ENCODE measurements around the gene PMM2. TPM values are rescaled to one million over a fixed set of nuclear protein-coding genes. Genes with fewer than 3 reads are reported as not detected.

The PMM2 gene
- total RNA-seq, 1 donor = 42.7 TPM

- Histone ChIP-seq H3K27ac (ENCODE audit: low read depth, low read length) (peak overlapping the region; percentile 5), H3K4me1 (ENCODE audit: insufficient read depth, low read length) (peaks cover 28% of the 10 kb centered on the region), H4K20me1 (ENCODE audit: insufficient read depth, low read length) (peaks cover 43% of the 10 kb centered on the region), H3K79me2 (ENCODE audit: insufficient read depth, low read length) (no peaks in the 10 kb centered on the region), H3K27me3 (ENCODE audit: insufficient read depth, low read length) (no peaks in the 10 kb centered on the region), H3K4me3 (ENCODE audit: insufficient read depth, low read length) (no peak overlapping the region), H3K9me3 (ENCODE audit: low read depth, low read length) (no peaks in the 10 kb centered on the region), H3K36me3 (ENCODE audit: insufficient read depth, low read length) (peaks cover 42% of the 10 kb centered on the region), H3K4me2 (ENCODE audit: insufficient read depth, low read length) (no peak overlapping the region), H2AFZ (ENCODE audit: low read length) (no peak overlapping the region)
- no peak for TF ChIP-seq CTCF (IDR thresholded peaks at IDR 0.05; ENCODE audit: extremely low read depth, low read depth, low read length)
- DNase-seq (ENCODE audit: insufficient read length, low spot score, missing footprints) = no peak
These were observed 92.9 kb downstream of the PMM2 start for GRCh38 chr16:8890549-8890921.

GRCh38 chr16:8892101-8892575, 94.5 kb downstream of the PMM2 start:
- Histone ChIP-seq H2AFZ (ENCODE audit: low read length) (no peak overlapping the region), H4K20me1 (ENCODE audit: insufficient read depth, low read length) (peaks cover 27% of the 10 kb centered on the region), H3K27me3 (ENCODE audit: insufficient read depth, low read length) (no peaks in the 10 kb centered on the region), H3K4me2 (ENCODE audit: insufficient read depth, low read length) (no peak overlapping the region), H3K4me1 (ENCODE audit: insufficient read depth, low read length) (peaks cover 12% of the 10 kb centered on the region), H3K79me2 (ENCODE audit: insufficient read depth, low read length) (no peaks in the 10 kb centered on the region), H3K36me3 (ENCODE audit: insufficient read depth, low read length) (peaks cover 56% of the 10 kb centered on the region), H3K9me3 (ENCODE audit: low read depth, low read length) (no peaks in the 10 kb centered on the region), H3K27ac (ENCODE audit: low read depth, low read length) (no peak overlapping the region), H3K4me3 (ENCODE audit: insufficient read depth, low read length) (no peak overlapping the region)
- DNase-seq (ENCODE audit: insufficient read length, low spot score, missing footprints) = peak; percentile 50
- TF ChIP-seq CTCF (IDR thresholded peaks at IDR 0.05; ENCODE audit: extremely low read depth, low read depth, low read length) = no peak

- Histone ChIP-seq H3K4me1 (ENCODE audit: insufficient read depth, low read length) (peaks cover 2% of the 10 kb centered on the region), H4K20me1 (ENCODE audit: insufficient read depth, low read length) (peaks cover 16% of the 10 kb centered on the region), H3K36me3 (ENCODE audit: insufficient read depth, low read length) (peaks cover 66% of the 10 kb centered on the region), H3K27ac (ENCODE audit: low read depth, low read length) (no peak overlapping the region), H3K79me2 (ENCODE audit: insufficient read depth, low read length) (no peaks in the 10 kb centered on the region), H3K4me3 (ENCODE audit: insufficient read depth, low read length) (no peak overlapping the region), H3K9me3 (ENCODE audit: low read depth, low read length) (no peaks in the 10 kb centered on the region), H3K27me3 (ENCODE audit: insufficient read depth, low read length) (no peaks in the 10 kb centered on the region), H2AFZ (ENCODE audit: low read length) (no peak overlapping the region), H3K4me2 (ENCODE audit: insufficient read depth, low read length) (no peak overlapping the region)
- DNase-seq (ENCODE audit: insufficient read length, low spot score, missing footprints) = no peak
- TF ChIP-seq CTCF (IDR thresholded peaks at IDR 0.05; ENCODE audit: extremely low read depth, low read depth, low read length) = no peak
These were observed 95.8 kb downstream of the PMM2 start for GRCh38 chr16:8893426-8893825.

GRCh38 chr16:8893976-8894690, 96.5 kb downstream of the PMM2 start:
- H3K4me3 ChIP-seq (ENCODE audit: insufficient read depth, low read length) = no peak overlapping the region
- peaks cover 73% of the 10 kb centered on the region for H3K36me3 ChIP-seq (ENCODE audit: insufficient read depth, low read length)
- no peaks in the 10 kb centered on the region for H3K4me1 ChIP-seq (ENCODE audit: insufficient read depth, low read length)
- H3K27ac ChIP-seq (ENCODE audit: low read depth, low read length) = no peak overlapping the region
- no peak overlapping the region for H2AFZ ChIP-seq (ENCODE audit: low read length)
- H3K9me3 ChIP-seq (ENCODE audit: low read depth, low read length) = no peaks in the 10 kb centered on the region
- peak; percentile 50 for DNase-seq (ENCODE audit: insufficient read length, low spot score, missing footprints)
- H4K20me1 ChIP-seq (ENCODE audit: insufficient read depth, low read length) = peaks cover 14% of the 10 kb centered on the region
- TF ChIP-seq CTCF (IDR thresholded peaks at IDR 0.05; ENCODE audit: extremely low read depth, low read depth, low read length) = no peak
- no peak overlapping the region for H3K4me2 ChIP-seq (ENCODE audit: insufficient read depth, low read length)
- H3K79me2 ChIP-seq (ENCODE audit: insufficient read depth, low read length) = no peaks in the 10 kb centered on the region
- H3K27me3 ChIP-seq (ENCODE audit: insufficient read depth, low read length) = no peaks in the 10 kb centered on the region
